CD4-positive, alpha-beta T cell treated with Interleukin-10 for 1 hour (primary cell): Measurements from ENCODE around the gene CA7.

Experiments used
- DNase-seq: peaks from one replicate; pipeline ENCODE4 v3.0.0-alpha.2; 2020

The CA7 gene

DNA sequence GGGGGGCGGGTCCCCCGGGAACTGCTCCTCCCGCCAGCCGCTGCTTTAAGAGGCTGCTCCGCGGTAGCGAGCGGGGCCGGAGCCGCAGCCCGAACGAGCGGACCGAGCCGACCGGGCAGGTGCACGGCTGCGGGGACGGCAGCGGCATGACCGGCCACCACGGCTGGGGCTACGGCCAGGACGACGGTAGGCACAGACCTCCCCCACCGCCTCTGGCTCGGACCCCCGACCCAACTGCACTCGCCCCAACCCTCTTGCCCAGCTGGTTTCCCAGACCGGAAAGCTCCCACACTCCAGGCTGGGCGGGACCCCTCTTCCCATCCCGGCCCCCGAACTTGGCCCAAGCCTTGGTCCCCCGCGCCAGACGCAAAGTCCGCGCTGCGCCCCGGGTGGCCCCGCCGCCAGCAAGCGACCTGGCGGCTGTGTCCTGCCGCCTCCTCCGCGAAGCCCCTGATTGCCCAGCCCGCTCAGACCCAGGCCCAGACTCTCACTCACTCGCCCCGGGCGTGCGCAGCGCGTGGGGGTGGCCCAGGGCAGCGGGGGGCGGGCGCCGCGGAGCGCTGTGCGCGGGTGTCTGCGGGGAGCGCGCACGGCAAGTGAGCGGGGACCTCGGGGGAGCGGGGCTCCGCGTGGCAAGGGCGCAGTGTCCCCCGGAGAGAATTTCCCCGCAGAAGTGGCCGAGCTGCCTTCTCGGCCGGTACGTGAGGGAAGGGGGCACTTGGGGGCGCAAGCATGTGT lies at the start of gene CA7:
Gene CA7, plus strand, starts transcription at position 73 of the 738 bp plus-strand sequence. Its CDS starts 74 bp downstream, at position 147.
- no peak for DNase-seq

- no peak for DNase-seq
Observed at GRCh38 chr16:66798161-66798560, 46.1 kb upstream of the CA7 start.

DNA sequence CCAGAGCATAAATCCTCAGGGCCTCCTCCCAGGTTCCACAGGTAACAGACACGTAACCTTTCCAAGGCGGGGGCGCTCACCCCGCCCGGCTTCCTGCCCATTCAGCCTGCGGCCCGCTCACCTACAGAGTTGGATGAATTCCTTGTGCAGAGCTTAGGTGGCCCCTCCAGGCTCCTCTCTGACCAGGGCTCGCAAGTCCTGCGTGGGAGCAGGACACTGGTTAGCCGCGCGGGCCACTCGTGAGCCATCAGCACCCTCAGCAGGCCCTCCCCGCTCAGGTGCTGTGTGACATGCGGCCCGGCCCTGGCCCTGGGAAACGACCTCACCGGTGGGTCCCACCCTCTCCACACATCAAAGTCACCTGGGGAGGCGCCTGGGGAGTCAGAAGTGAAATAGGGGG lies 43.4 kb upstream of the CA7 start:
- DNase-seq: no peak

GRCh38 chr16:66801320-66802105 lies 42.7 kb upstream of the CA7 start, which contains the start of gene TERB1:
TERB1 (minus strand) TSS chr16:66801584; CDS start chr16:66796798, 4,786 bp downstream.
- DNase-seq: no peak

DNA sequence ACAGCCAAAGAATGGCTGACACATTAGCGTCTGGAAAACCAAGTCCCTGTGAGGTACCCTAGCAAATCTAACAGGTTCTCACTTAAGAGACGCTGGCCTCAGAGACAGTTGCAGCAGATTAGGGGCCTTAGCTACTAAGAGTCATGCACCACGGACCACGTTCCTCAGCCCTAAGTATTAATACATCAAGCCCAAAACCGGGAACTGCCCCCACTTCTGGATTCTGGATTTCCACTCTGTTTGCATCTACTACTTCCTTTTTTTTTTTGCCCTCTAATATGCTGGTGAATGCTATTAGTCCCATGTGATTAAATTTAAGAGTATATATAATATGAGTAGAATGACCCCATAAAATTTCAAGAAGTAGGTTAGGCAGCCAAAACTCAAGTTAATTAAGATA lies 42.1 kb upstream of the CA7 start:
- no peak for DNase-seq

DNA sequence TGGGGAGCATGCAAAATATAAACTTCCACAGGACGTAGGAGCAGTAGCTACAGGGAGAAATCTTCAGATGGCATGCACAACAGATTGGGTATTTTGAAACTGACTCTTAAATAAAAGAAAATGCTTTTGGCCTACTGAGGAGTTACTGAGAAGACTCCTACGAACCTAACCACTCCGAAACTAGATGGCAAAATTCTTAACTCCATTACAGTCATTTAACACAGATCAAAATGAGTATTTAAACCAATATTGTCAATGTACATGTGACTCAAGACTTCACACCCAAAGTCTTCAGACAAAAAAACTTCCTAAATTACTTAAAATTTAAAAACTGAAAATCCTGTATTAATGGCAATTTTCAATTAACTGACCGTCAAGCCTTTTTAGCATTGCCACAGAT lies 34.4 kb upstream of the CA7 start:
- DNase-seq: no peak

- DNase-seq: no peak
Observed at GRCh38 chr16:66810391-66810790, 33.8 kb upstream of the CA7 start.

DNA sequence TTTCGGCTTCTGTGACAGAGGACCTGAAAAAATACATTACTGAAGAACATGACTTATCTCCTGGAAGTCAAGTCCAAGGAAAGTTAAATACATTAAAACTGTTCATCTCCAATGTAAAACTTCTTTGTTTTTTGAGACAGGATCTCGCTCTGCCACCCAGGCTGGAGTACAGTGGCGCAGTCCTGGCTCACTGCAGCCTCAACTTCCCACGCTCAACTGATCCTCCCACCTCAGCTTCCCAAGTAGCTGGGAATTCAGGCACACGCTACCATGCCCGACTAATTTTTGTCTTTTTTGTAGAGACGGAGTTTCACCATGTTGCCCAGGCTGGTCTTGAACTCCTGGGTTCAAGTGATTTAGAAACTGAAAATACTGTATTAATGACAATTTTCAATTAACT lies 33.2 kb upstream of the CA7 start:
- no peak for DNase-seq

GRCh38 chr16:66814734-66815133 lies 29.5 kb upstream of the CA7 start:
- no peak for DNase-seq

DNA sequence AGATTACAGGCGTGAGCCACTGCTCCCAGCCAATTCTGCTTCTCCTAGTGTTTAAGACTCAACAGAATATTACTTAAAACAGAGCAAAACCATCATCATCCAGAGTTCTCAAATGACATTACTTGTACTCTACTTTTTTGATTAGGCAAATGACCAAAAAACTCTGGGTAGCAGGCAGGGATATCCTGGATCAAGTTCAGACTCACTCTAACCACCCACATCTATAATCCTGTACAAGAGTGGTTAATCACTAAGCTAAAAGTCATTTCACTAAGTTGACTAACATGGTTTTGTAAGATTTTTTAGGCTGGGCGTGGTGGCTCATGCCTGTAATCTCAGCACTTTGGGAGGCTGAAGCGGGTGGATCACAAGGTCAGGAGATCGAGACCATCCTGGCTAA lies 20.2 kb upstream of the CA7 start:
- DNase-seq: no peak

DNA sequence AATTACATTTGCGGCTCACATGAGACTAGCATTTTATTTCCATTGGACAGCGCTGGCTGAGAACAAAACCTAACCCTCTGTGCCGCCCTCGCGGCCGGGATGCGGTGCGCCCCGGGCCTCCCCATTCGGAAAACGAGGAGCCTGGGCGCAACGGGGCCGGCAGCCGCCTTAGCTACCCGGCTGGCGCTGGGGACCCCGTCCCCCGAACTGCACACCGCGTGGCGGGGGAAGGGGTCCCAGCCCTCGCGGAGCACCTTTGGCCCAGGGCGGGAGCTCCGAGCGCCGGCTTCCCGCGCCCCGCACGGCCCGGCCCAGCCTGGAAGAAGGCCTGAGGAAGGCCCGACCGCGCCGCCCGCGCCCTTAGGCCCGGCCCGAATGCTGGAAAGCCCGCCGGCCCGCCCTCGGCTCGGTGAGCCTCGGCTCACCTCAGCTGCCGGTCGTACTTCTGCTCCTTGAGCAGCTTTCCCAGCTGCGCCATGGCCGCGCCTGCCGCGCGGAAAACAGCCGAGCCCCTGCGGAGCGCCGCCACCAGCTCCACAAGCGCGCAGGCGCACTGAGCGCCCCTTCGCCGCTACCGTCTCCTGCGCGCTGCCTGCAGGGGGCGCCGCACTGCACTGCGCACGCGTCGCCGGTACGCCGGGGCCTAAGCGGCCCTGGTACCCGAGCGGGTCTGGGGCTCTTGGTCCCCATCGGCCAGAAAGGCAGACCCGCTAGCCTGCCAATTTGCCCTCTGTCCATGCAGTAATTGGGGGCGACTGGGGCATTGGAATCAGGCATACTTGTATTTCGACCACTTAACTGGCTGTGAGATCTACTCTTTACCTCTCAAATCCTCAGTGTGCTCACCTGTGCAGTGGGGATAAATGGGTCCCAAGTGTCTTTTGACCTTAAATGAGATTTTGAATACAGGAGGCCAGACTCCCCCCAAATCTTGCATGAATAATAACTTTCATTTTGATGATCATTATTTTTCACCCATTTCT lies 13.5 kb upstream of the CA7 start, which contains the start of gene NAE1:
Gene NAE1, minus strand, starts transcription at position 555 of the 983 bp plus-strand sequence. Its CDS starts 77 bp downstream, at position 478.
- peak; percentile 91 for DNase-seq

DNA sequence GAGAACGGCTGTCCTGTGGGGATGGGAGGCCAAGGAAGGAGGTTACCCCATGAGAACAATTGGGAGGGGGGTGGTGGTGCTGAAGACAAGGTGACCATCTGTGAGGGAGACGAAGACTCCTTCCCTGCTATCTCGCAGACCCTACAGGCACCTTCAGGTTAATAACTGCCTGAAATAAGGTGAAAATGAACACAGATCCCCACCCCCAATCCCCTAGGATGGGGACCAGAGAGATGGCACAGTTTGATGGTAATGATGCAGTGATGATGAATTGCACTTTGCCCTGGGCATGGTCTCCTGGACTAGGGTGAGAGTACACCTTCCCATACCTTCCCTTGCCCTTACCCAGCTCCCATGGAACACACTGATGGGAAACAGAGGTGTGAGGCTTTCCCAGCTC lies 12.0 kb upstream of the CA7 start:
- no peak for DNase-seq

DNA sequence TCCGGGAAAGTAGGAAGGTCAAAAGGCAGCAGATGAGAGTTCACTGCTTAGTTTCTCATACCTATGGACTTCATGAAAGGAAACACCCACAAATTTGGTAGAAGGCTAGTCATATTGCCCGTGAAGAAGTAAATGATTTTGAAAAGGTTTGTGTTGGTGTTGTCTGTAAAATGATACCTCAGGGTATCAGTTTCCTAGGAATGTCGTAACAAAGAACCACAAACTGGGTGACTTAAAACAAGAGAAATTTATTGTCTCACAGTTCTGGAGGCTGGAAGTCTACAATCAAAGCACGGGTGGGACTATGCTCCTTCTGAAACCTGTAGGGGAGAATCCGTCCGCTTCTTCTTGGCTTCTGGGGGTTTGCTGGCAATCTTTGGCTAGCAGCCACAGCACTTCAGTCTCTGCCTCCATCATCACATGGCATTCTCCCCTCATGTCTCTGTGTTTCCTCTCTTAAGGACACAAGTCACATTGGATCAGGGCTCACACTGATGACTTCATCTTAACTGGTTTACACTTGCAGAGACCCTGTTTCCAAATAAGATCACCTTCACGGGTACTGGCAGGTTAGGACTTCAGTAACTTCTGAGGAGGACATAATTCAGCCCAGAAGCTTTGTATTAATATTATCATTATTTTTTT lies 11.4 kb upstream of the CA7 start:
- no peak for DNase-seq

DNA sequence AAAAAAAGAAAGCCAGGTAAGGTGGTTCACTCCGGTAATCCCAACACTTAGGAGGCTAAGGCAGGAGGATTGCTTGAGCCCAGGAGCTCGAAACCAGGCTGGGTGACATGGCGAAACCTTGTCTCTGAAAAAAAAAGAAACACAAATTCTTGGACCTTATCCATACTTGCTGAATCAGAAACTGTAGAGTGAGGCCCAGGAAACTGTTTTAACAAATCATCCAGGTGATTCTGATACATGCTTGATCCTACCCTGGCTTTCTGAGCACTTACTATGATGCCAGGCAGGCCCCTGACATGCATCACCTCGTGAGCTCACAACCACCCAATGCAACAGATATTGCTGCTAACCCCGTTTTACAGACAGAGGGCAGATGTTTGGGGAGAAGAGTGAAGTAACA lies 9.5 kb upstream of the CA7 start:
- DNase-seq: no peak

- DNase-seq: no peak
Observed at GRCh38 chr16:66840883-66841282, 3.3 kb upstream of the CA7 start.

DNA sequence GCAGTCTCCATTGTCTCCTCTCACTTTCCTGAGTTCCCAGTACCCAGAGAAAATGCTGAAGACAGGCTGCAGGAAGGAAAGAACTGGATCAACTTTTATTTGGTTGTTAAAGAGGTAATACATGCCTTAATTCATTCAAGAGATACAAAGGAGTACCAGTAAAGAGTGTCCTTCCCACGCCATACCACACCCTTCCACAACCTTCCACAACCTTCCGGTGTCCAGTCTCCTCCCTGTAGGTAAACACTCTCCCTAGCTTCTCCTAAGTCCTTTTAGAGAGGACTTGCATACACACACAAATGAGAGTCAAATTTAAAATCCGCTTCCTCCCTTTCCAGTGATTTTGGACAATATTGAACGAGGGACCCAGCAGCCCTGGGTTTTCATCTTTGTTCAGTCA lies 2.8 kb upstream of the CA7 start:
- DNase-seq: no peak

DNA sequence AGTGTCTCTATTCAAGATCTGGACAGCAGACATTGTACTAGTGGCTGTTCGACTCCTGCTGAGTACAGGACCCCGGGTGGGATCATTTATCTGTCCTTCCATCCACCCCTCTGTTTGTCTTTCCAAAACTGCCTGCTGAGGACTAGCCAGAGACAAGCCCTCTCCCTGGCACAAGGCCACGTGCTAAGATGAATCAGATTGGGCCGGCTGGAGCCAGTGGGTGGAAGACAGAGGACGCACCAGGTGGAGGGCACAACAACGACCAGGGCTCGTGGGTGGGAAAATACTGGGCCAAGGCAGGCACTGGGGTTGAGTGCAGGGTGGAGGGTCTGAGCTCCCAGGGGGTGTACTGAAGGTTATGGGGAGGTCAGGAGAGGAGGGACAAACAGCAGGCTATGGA lies 1.4 kb upstream of the CA7 start:
- no peak for DNase-seq

GRCh38 chr16:66843191-66843590 lies 1.0 kb upstream of the CA7 start:
- no peak for DNase-seq

DNA sequence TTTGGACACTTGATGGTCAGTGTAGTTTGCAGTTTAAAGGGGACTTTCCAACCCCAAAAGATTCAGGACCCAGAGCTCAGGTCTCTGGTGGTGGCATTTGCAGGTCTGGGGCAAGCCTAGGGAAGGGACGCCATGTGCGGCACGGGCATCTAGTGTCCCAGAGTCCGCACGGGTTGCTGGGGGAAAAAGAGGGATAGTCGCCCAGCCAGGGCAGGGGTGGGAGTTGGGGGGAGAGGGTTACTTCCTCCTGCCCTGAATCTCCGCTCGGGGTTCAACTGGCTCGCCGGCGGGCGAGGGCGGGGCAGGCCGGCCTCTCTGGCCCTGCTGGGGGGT lies 239 bp upstream of the CA7 start:
- no peak for DNase-seq

DNA sequence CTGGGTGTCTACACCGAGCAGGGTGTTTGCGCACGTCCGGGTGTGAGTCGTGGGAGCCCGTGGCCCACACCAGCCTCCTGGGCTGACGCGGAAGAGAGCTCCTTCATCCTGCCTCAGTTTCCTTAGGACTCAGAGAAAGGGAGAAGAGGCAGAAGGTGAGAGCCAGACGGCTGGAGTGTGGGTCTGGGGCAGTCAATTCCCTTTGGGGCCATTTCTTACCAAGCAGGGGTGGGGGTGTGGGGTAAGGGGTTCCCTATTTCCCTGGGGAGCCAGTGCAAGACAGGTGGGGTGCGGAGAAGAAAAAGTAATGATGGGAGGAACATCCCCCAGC lies 831 bp downstream of the CA7 start:
- no peak for DNase-seq

DNA sequence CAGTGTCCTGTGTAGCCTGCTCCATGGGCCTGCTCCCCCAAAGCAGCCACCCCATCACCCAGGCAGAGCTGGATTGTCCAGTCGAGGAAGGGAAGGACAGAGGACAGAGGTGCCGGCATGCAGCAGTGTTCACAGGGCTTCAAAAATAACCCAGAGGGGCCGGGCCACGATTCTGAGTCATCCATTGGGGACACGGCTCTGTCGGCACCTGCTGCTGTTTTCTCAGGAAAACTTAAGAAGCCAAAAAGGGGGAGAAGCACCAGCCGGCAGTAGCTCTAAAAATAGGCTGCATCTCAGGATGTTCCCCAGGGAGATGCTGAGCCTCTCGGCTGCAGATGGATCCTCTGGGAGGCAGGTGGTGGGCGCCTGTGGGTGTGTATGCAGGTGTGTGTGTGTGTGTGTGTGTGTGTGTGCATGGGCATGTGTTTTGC lies 1.6 kb downstream of the CA7 start:
- DNase-seq: no peak

DNA sequence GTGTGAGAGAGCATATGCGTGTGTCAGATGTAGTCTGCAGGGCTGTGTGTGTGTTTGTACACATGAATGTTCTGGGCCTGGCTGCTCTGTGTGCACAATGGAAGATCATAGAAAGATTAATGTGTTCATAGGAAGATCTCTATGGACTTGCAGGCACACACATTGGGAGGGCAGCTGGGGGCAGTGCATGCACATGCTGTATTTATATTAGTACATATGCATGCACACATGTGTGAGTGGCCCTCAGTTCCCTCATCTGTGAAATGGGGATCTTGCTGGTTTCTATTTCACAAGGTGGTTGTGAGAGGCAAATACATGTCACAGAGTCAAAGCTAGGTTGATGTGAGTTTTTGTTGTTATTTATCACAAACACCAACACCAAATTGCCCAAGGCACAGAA lies 2.1 kb downstream of the CA7 start:
- no peak for DNase-seq

DNA sequence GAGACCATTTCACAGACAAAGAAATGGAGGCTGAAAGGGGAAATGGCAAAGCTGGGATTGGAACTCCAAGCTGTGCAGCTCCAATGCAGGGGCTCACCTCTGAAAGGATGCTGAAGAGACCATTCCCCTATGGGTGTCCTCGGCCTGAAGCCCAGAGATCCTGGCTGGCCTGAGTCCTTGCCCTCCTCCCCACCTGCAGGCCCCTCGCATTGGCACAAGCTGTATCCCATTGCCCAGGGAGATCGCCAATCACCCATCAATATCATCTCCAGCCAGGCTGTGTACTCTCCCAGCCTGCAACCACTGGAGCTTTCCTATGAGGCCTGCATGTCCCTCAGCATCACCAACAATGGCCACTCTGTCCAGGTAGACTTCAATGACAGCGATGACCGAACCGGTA lies 2.6 kb downstream of the CA7 start:
- DNase-seq: no peak
